Measurements from ENCODE around the gene OPTC.

OPTC gene

GRCh38 chr1:203476216-203476814 is 17.6 kb upstream of the OPTC start:
- Histone ChIP-seq H3K4me1 (ENCODE audit: control insufficient read depth, insufficient read depth, low read length) (peaks cover 11% of the 10 kb centered on the region), H3K27me3 (ENCODE audit: control insufficient read depth, insufficient read depth, low read length) (no peaks in the 10 kb centered on the region), H3K4me3 (ENCODE audit: low read depth, low read length) (no peak overlapping the region), H3K9me3 (ENCODE audit: control insufficient read depth, insufficient read depth, low read length) (no peaks in the 10 kb centered on the region), H3K27ac (ENCODE audit: low read depth, low read length) (no peak overlapping the region), H3K36me3 (ENCODE audit: control insufficient read depth, insufficient read depth, low read length) (no peaks in the 10 kb centered on the region), H3K9ac (ENCODE audit: low read depth, low read length) (no peak overlapping the region)

GRCh38 chr1:203477748-203478147 is 16.2 kb upstream of the OPTC start:
- H3K27ac ChIP-seq (ENCODE audit: low read depth, low read length): no peak overlapping the region
- H3K27me3 ChIP-seq (ENCODE audit: control insufficient read depth, insufficient read depth, low read length): no peaks in the 10 kb centered on the region
- no peak overlapping the region for H3K4me3 ChIP-seq (ENCODE audit: low read depth, low read length)
- no peak overlapping the region for H3K9ac ChIP-seq (ENCODE audit: low read depth, low read length)
- no peaks in the 10 kb centered on the region for H3K9me3 ChIP-seq (ENCODE audit: control insufficient read depth, insufficient read depth, low read length)
- no peaks in the 10 kb centered on the region for H3K36me3 ChIP-seq (ENCODE audit: control insufficient read depth, insufficient read depth, low read length)
- H3K4me1 ChIP-seq (ENCODE audit: control insufficient read depth, insufficient read depth, low read length): peaks cover 11% of the 10 kb centered on the region

DNA sequence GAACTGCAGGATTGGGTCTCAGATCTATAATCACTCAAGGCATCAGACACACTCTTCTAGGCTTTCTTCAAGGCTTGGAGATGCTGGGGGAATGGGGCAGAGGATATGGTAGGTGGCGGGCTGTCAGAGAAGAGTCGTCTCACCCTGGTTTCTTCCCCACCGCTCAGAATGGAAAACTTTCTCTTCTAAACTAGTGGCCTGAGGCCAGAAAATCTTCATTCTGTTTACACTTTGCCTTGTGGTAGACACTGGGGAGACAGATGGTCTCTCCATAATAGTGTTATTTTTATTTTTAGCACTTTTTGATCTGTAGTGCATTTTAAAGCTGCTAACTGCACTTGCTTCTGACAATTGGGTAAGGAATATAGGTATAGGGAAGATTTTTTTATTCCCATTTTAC is 15.7 kb upstream of the OPTC start:
- Histone ChIP-seq H3K9ac (ENCODE audit: low read depth, low read length) (no peak overlapping the region), H3K4me3 (ENCODE audit: low read depth, low read length) (no peak overlapping the region), H3K27ac (ENCODE audit: low read depth, low read length) (no peak overlapping the region), H3K36me3 (ENCODE audit: control insufficient read depth, insufficient read depth, low read length) (no peaks in the 10 kb centered on the region), H3K27me3 (ENCODE audit: control insufficient read depth, insufficient read depth, low read length) (no peaks in the 10 kb centered on the region), H3K4me1 (ENCODE audit: control insufficient read depth, insufficient read depth, low read length) (peaks cover 11% of the 10 kb centered on the region), H3K9me3 (ENCODE audit: control insufficient read depth, insufficient read depth, low read length) (no peaks in the 10 kb centered on the region)

DNA sequence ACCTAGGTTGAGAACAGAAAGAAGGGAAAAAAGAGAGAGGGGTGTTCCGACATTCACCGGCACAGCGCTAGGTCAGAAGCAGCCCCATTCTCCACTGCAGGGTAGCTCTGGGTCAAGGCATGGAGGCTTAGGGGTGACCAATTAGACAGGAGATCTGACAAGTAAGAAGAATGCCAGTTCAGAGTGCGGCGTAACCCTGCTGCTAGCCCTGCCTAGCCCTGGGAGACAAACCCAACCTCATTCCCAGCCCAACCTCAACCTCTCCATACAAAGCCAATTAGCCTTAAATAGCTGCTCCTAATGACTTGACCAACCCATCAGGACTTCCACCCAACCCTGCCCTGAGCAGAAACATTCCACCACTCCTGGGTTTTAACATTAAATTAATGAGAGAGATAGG is 15.0 kb upstream of the OPTC start:
- Histone ChIP-seq H3K27ac (ENCODE audit: low read depth, low read length) (no peak overlapping the region), H3K4me3 (ENCODE audit: low read depth, low read length) (no peak overlapping the region), H3K36me3 (ENCODE audit: control insufficient read depth, insufficient read depth, low read length) (no peaks in the 10 kb centered on the region), H3K27me3 (ENCODE audit: control insufficient read depth, insufficient read depth, low read length) (no peaks in the 10 kb centered on the region), H3K4me1 (ENCODE audit: control insufficient read depth, insufficient read depth, low read length) (peaks cover 11% of the 10 kb centered on the region), H3K9ac (ENCODE audit: low read depth, low read length) (no peak overlapping the region), H3K9me3 (ENCODE audit: control insufficient read depth, insufficient read depth, low read length) (no peaks in the 10 kb centered on the region)

- no peak overlapping the region for H3K27ac ChIP-seq (ENCODE audit: low read depth, low read length)
- no peak overlapping the region for H3K9ac ChIP-seq (ENCODE audit: low read depth, low read length)
- H3K36me3 ChIP-seq (ENCODE audit: control insufficient read depth, insufficient read depth, low read length): no peaks in the 10 kb centered on the region
- H3K4me3 ChIP-seq (ENCODE audit: low read depth, low read length): no peak overlapping the region
- H3K27me3 ChIP-seq (ENCODE audit: control insufficient read depth, insufficient read depth, low read length): no peaks in the 10 kb centered on the region
- peaks cover 11% of the 10 kb centered on the region for H3K4me1 ChIP-seq (ENCODE audit: control insufficient read depth, insufficient read depth, low read length)
- H3K9me3 ChIP-seq (ENCODE audit: control insufficient read depth, insufficient read depth, low read length): no peaks in the 10 kb centered on the region
These were observed 14.3 kb upstream of the OPTC start for GRCh38 chr1:203479646-203480045.

GRCh38 chr1:203480084-203480483 is 13.9 kb upstream of the OPTC start:
- Histone ChIP-seq H3K4me1 (ENCODE audit: control insufficient read depth, insufficient read depth, low read length) (peaks cover 7% of the 10 kb centered on the region), H3K27ac (ENCODE audit: low read depth, low read length) (no peak overlapping the region), H3K9me3 (ENCODE audit: control insufficient read depth, insufficient read depth, low read length) (no peaks in the 10 kb centered on the region), H3K4me3 (ENCODE audit: low read depth, low read length) (no peak overlapping the region), H3K36me3 (ENCODE audit: control insufficient read depth, insufficient read depth, low read length) (no peaks in the 10 kb centered on the region), H3K9ac (ENCODE audit: low read depth, low read length) (no peak overlapping the region), H3K27me3 (ENCODE audit: control insufficient read depth, insufficient read depth, low read length) (no peaks in the 10 kb centered on the region)

- H3K4me3 ChIP-seq (ENCODE audit: low read depth, low read length): no peak overlapping the region
- H3K27ac ChIP-seq (ENCODE audit: low read depth, low read length): no peak overlapping the region
- H3K27me3 ChIP-seq (ENCODE audit: control insufficient read depth, insufficient read depth, low read length): no peaks in the 10 kb centered on the region
- peaks cover 3% of the 10 kb centered on the region; the same call in 1 of the 2 replicates for H3K4me1 ChIP-seq (ENCODE audit: control insufficient read depth, insufficient read depth, low read length)
- no peaks in the 10 kb centered on the region for H3K9me3 ChIP-seq (ENCODE audit: control insufficient read depth, insufficient read depth, low read length)
- no peaks in the 10 kb centered on the region for H3K36me3 ChIP-seq (ENCODE audit: control insufficient read depth, insufficient read depth, low read length)
- H3K9ac ChIP-seq (ENCODE audit: low read depth, low read length): no peak overlapping the region
These were observed 13.3 kb upstream of the OPTC start for GRCh38 chr1:203480525-203481084.

GRCh38 chr1:203481196-203481595 is 12.8 kb upstream of the OPTC start:
- Histone ChIP-seq H3K36me3 (ENCODE audit: control insufficient read depth, insufficient read depth, low read length) (no peaks in the 10 kb centered on the region), H3K9ac (ENCODE audit: low read depth, low read length) (no peak overlapping the region), H3K4me3 (ENCODE audit: low read depth, low read length) (no peak overlapping the region), H3K9me3 (ENCODE audit: control insufficient read depth, insufficient read depth, low read length) (no peaks in the 10 kb centered on the region), H3K27ac (ENCODE audit: low read depth, low read length) (no peak overlapping the region), H3K27me3 (ENCODE audit: control insufficient read depth, insufficient read depth, low read length) (no peaks in the 10 kb centered on the region), H3K4me1 (ENCODE audit: control insufficient read depth, insufficient read depth, low read length) (no peaks in the 10 kb centered on the region)

DNA sequence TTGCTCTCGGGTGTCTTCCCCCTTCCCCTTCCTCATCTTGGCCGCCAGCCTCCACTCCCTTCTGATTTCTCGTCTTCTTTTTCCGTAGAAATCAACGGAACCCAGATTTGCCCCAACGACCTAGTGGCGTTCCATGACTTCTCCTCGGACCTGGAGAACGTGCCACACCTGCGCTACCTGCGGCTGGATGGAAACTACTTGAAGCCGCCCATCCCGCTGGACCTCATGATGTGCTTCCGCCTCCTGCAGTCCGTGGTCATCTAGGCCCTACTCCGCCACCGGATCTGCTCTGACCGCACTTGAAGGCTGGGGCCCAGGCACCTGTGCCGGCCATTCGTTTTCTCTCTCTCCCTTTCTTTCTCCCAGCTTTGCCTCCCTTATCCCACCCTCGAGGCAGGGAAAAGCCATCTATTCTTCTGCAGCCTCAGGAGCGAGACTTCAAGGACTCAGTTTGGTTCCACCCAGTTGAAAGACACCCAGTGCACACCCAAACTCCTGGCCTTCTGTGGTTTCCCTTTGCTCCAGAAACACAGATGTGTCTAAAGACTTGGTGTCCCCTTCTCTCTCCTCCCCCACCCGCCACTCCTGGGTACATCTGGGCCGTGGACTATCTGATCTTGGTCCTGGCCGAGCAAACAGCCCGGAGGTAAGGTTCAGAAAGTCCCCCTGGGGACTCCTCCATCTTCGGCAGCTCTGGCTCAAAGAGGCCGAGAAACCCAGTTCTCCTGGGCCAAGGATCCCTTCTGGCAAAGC is 7.2 kb upstream of the OPTC start:
- no peaks in the 10 kb centered on the region for H3K9me3 ChIP-seq (ENCODE audit: control insufficient read depth, insufficient read depth, low read length)
- peak overlapping the region; percentile 67 for H3K4me3 ChIP-seq (ENCODE audit: low read depth, low read length)
- H3K27me3 ChIP-seq (ENCODE audit: control insufficient read depth, insufficient read depth, low read length): no peaks in the 10 kb centered on the region; the same call in 1 of the 2 replicates
- H3K9ac ChIP-seq (ENCODE audit: low read depth, low read length): 0 out of 2 replicates have a peak overlapping the region, but pooled peaks have one; percentile 22
- peak overlapping the region; percentile 74 for H3K27ac ChIP-seq (ENCODE audit: low read depth, low read length)
- no peaks in the 10 kb centered on the region for H3K36me3 ChIP-seq (ENCODE audit: control insufficient read depth, insufficient read depth, low read length)
- peaks cover 8% of the 10 kb centered on the region for H3K4me1 ChIP-seq (ENCODE audit: control insufficient read depth, insufficient read depth, low read length)

DNA sequence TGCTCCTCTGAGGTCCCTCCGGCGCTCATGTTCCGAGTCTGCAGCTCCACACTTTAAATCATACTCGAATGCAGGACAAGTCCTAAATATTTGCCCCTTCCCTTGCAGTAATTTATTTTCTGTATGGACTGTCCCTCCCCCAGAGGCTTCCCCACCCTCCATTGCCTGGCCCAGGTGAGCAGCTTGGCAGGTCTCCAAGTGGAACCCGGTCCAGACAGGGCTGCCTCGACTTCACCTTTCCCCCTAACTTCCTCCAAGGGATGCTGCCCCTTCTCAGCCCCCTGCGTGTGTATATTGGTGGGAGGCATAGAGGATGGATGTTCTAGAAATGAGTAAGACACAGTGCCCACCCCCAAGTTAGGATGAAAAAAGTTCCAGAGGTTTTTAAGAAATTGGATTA is 5.4 kb upstream of the OPTC start:
- H3K4me1 ChIP-seq (ENCODE audit: control insufficient read depth, insufficient read depth, low read length): peaks cover 13% of the 10 kb centered on the region
- no peaks in the 10 kb centered on the region for H3K36me3 ChIP-seq (ENCODE audit: control insufficient read depth, insufficient read depth, low read length)
- H3K27me3 ChIP-seq (ENCODE audit: control insufficient read depth, insufficient read depth, low read length): no peaks in the 10 kb centered on the region; the same call in 1 of the 2 replicates
- no peak overlapping the region for H3K27ac ChIP-seq (ENCODE audit: low read depth, low read length)
- no peaks in the 10 kb centered on the region for H3K9me3 ChIP-seq (ENCODE audit: control insufficient read depth, insufficient read depth, low read length)
- no peak overlapping the region for H3K9ac ChIP-seq (ENCODE audit: low read depth, low read length)
- no peak overlapping the region for H3K4me3 ChIP-seq (ENCODE audit: low read depth, low read length)

DNA sequence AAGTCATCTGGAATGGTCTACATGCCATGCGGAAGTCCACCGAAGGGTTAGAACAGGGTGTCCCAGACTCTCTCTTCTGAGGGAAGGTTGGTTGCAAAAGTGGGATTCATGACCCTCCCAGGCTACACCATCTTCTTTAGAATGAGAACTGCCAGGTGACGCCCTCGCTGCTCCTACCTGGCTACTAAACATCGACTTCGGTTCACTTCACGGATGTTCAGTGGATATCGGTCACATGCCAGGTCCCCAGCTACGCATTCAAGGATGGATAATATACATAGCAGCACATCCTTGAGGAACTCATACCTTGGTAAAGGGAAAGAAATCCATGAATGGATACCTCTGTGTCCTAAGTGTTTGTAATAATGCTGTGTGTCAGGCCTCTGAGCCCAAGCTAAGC is 3.3 kb upstream of the OPTC start:
- H3K27me3 ChIP-seq (ENCODE audit: control insufficient read depth, insufficient read depth, low read length): no peaks in the 10 kb centered on the region; the same call in 1 of the 2 replicates
- H3K4me3 ChIP-seq (ENCODE audit: low read depth, low read length): no peak overlapping the region
- no peak overlapping the region for H3K9ac ChIP-seq (ENCODE audit: low read depth, low read length)
- H3K9me3 ChIP-seq (ENCODE audit: control insufficient read depth, insufficient read depth, low read length): no peaks in the 10 kb centered on the region
- H3K4me1 ChIP-seq (ENCODE audit: control insufficient read depth, insufficient read depth, low read length): peaks cover 21% of the 10 kb centered on the region
- H3K36me3 ChIP-seq (ENCODE audit: control insufficient read depth, insufficient read depth, low read length): no peaks in the 10 kb centered on the region
- H3K27ac ChIP-seq (ENCODE audit: low read depth, low read length): no peak overlapping the region

Measured in HUES48 (cell line).